ENCODE results near the gene ZBP1. TPM values are rescaled to one million over a fixed set of nuclear protein-coding genes. Genes with fewer than 3 reads are reported as not detected.

ZBP1 gene
- total RNA-seq, 1 experiment from 2014 or later: not detected

DNA sequence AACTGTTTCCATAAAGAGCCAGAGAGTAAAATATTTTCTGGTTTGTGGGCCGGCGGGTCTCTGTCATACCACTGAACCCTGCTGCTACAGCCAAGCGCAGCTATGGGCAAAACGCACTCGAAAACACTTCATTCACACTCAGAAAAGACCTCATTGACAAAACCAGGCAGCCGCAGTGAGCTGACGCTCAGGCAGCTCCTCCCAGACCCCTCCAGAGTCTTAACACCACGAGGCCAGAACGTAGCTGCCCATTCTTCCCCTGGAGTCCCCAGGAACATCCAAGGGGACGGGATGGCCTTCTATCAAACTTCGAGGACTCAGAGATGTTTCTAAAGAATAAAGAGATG is 35.6 kb upstream of the ZBP1 start:
- ChIA-PET POLR2A (no interaction called here), CTCF (interaction anchor here (0.9 to 2.0 kb wide), 3 partner anchors 38 to 524 kb away, joined by 3 to 6 read pairs (median 3); no protein-coding TSS in a partner anchor)
- Histone ChIP-seq H3K4me3 (ENCODE audit: low read depth, low read length) (no peak overlapping the region), H3K4me1 (no peaks in the 10 kb centered on the region), H3K27me3 (replicated peaks; ENCODE audit: control insufficient read depth, insufficient read depth, low read length) (no peaks in the 10 kb centered on the region), H3K36me3 (ENCODE audit: control insufficient read depth, insufficient read depth, low read length) (no peaks in the 10 kb centered on the region), H3K9me3 (no peaks in the 10 kb centered on the region)
- Mint-ChIP-seq H3K27me3 (ENCODE audit: insufficient read depth, unreplicated experiment) (no peaks in the 10 kb centered on the region), H3K36me3 (ENCODE audit: insufficient read depth, unreplicated experiment) (no peaks in the 10 kb centered on the region), H3K4me1 (ENCODE audit: low read depth, unreplicated experiment) (no peaks in the 10 kb centered on the region), H3K4me3 (ENCODE audit: unreplicated experiment) (no peak overlapping the region), H3K27ac (ENCODE audit: unreplicated experiment) (no peak overlapping the region), H3K9me3 (ENCODE audit: unreplicated experiment) (peaks cover 8% of the 10 kb centered on the region)
- TF ChIP-seq, protein P1, sequence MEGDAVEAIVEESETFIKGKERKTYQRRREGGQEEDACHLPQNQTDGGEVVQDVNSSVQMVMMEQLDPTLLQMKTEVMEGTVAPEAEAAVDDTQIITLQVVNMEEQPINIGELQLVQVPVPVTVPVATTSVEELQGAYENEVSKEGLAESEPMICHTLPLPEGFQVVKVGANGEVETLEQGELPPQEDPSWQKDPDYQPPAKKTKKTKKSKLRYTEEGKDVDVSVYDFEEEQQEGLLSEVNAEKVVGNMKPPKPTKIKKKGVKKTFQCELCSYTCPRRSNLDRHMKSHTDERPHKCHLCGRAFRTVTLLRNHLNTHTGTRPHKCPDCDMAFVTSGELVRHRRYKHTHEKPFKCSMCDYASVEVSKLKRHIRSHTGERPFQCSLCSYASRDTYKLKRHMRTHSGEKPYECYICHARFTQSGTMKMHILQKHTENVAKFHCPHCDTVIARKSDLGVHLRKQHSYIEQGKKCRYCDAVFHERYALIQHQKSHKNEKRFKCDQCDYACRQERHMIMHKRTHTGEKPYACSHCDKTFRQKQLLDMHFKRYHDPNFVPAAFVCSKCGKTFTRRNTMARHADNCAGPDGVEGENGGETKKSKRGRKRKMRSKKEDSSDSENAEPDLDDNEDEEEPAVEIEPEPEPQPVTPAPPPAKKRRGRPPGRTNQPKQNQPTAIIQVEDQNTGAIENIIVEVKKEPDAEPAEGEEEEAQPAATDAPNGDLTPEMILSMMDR (IDR thresholded peaks at IDR 0.05; ENCODE audit: insufficient read depth in 1 of 2, low read depth in 1 of 2, low read length in 1 of 2, severe bottlenecking in 1 of 2, unreplicated experiment in 1 of 2): no peak
- no TSS peak for BruUV-seq (replicated peaks)
- peak in 1 of 2 experiments; percentile 26 for DNase-seq
- intact Hi-C loops (cut with micrococcal nuclease; ENCODE audit: unreplicated experiment): loop anchor here (10.0 kb wide), 1 partner anchor 219 kb away; no protein-coding TSS in a partner anchor

DNA sequence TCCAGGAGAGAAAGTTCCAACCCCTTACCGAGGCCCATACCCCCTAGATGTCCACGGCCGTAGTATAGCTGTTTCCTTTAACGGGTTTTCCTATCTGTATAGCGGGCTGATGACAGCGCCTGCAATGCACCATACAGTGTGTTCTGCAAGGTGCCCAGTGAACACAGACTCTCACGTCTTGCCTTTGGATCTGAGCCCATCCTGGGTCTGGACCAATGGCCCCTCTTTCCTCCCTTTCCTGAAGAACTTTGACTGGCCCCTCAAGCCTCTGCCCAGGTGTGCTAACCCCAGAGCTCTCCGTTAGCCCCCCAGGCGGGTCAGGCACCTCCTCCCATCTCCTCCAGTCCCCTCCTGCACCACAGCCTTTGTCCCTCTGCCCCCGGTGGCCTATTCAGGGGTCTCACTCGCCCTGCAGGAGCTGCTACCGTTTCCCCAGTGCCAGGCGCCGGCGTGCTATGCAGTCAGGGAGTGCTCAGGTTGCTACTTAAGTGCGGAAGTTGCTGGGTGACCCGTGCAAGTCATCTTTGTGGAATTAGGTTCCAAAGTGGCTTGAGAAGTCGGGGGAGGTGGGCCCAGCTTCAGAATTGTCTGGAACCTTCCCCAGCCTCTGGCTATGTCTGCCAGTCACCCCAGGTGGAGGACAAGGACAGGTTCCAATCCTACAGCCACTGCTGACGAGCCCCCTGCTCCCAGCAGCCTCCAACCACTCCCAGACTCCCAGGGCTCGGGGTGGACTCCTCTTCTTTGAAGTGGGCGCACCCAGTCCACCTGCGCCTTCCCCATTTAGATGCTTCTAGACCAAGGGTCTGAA is 35.0 kb upstream of the ZBP1 start:
- H3K4me3 Mint-ChIP-seq (ENCODE audit: unreplicated experiment): no peak overlapping the region
- peak in 1 of 2 experiments; percentile 44 for DNase-seq
- no peaks in the 10 kb centered on the region for H3K36me3 ChIP-seq (ENCODE audit: control insufficient read depth, insufficient read depth, low read length)
- H3K4me1 Mint-ChIP-seq (ENCODE audit: low read depth, unreplicated experiment): no peaks in the 10 kb centered on the region
- TF ChIP-seq, protein P1 (IDR thresholded peaks at IDR 0.05; ENCODE audit: insufficient read depth in 1 of 2, low read depth in 1 of 2, low read length in 1 of 2, severe bottlenecking in 1 of 2, unreplicated experiment in 1 of 2): no peak
- no peak overlapping the region for H3K4me3 ChIP-seq (ENCODE audit: low read depth, low read length)
- peaks cover 2% of the 10 kb centered on the region for H3K27me3 Mint-ChIP-seq (ENCODE audit: insufficient read depth, unreplicated experiment)
- BruUV-seq (replicated peaks): no TSS peak
- H3K27ac Mint-ChIP-seq (ENCODE audit: unreplicated experiment): no peak overlapping the region
- peaks cover 3% of the 10 kb centered on the region for H3K9me3 Mint-ChIP-seq (ENCODE audit: unreplicated experiment)
- H3K36me3 Mint-ChIP-seq (ENCODE audit: insufficient read depth, unreplicated experiment): no peaks in the 10 kb centered on the region
- ChIA-PET CTCF (interaction anchor here (0.9 to 2.4 kb wide), 6 partner anchors 14 to 555 kb away, joined by 3 to 14 read pairs (median 6); no protein-coding TSS in a partner anchor), POLR2A (no interaction called here)
- intact Hi-C loops (cut with micrococcal nuclease; ENCODE audit: unreplicated experiment): loop anchor here (1.0 to 10.0 kb wide), 8 partner anchors 33 to 554 kb away; no protein-coding TSS in a partner anchor
- H3K4me1 ChIP-seq: no peaks in the 10 kb centered on the region
- no peaks in the 10 kb centered on the region for H3K9me3 ChIP-seq
- H3K27me3 ChIP-seq (replicated peaks; ENCODE audit: control insufficient read depth, insufficient read depth, low read length): no peaks in the 10 kb centered on the region

DNA sequence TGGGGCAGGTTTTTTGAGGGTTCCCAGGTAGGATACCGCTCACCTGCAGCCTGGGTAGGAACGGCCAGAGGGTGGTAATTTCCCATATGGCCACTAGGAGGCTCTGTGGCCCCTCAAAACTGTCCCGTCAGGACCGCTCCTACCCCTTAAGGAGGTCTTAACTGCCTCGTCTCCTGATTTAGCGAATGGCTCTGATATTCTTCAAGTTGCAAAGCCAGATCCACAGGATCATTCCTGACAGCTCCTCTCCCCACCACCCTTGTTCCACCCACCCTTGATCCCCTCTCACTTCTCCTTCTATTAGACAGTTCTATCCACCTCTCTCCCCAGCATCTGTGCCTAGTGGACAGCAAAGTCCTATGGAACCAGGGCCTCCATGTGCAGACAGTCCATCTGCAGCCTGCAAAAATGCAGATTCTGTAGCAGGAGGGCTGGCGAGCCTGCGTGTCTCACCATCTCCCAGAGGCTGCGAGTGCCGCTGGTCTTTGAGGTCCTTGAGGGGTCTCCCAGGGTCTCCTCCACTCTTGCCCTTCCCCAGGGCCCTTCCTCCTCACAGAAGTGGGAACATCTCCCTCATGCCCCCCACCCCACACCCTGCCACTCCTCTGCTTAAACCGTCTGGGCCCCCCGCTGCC is 34.3 kb upstream of the ZBP1 start:
- BruUV-seq (replicated peaks): no TSS peak
- intact Hi-C loops (cut with micrococcal nuclease; ENCODE audit: unreplicated experiment): loop anchor here (1.0 to 10.0 kb wide), 8 partner anchors 32 to 555 kb away; no protein-coding TSS in a partner anchor
- no peak overlapping the region for H3K4me3 Mint-ChIP-seq (ENCODE audit: unreplicated experiment)
- no peak overlapping the region for H3K4me3 ChIP-seq (ENCODE audit: low read depth, low read length)
- no peaks in the 10 kb centered on the region for H3K36me3 ChIP-seq (ENCODE audit: control insufficient read depth, insufficient read depth, low read length)
- no peaks in the 10 kb centered on the region for H3K9me3 ChIP-seq
- H3K4me1 Mint-ChIP-seq (ENCODE audit: low read depth, unreplicated experiment): no peaks in the 10 kb centered on the region
- TF ChIP-seq, protein P1 (IDR thresholded peaks at IDR 0.05; ENCODE audit: insufficient read depth in 1 of 2, low read depth in 1 of 2, low read length in 1 of 2, severe bottlenecking in 1 of 2, unreplicated experiment in 1 of 2): peak; percentile 98 to 99
- peak; percentile 71 to 79 for DNase-seq
- no peaks in the 10 kb centered on the region for H3K9me3 Mint-ChIP-seq (ENCODE audit: unreplicated experiment)
- ChIA-PET CTCF (interaction anchor here (0.8 to 2.4 kb wide), 11 partner anchors 9 to 556 kb away, joined by 3 to 14 read pairs (median 6); no protein-coding TSS in a partner anchor), POLR2A (no interaction called here)
- no peaks in the 10 kb centered on the region for H3K36me3 Mint-ChIP-seq (ENCODE audit: insufficient read depth, unreplicated experiment)
- H3K4me1 ChIP-seq: no peaks in the 10 kb centered on the region
- no peaks in the 10 kb centered on the region for H3K27me3 ChIP-seq (replicated peaks; ENCODE audit: control insufficient read depth, insufficient read depth, low read length)
- H3K27ac Mint-ChIP-seq (ENCODE audit: unreplicated experiment): no peak overlapping the region
- peaks cover 3% of the 10 kb centered on the region for H3K27me3 Mint-ChIP-seq (ENCODE audit: insufficient read depth, unreplicated experiment)
